Sigmoid colon (tissue), 7 donors: ENCODE results near the gene PIGQ. TPM values are rescaled to one million over a fixed set of nuclear protein-coding genes. Genes with fewer than 3 reads are reported as not detected.

Experiments used
- DNase-seq: peaks from one replicate; pipeline ENCODE4 v3.0.0-alpha.2; 2019
- H3K27ac ChIP-seq, 4 donors: fragments of 200-600 bp; sonication (generic); one replicate each; pipeline ENCODE4 v1.5.1; 2016 to 2019; ENCODE audit warnings: mild to moderate bottlenecking in 1 of 4
- H3K27me3 ChIP-seq, 3 donors: fragments of 200-600 bp; sonication (generic); one replicate each; pipeline ENCODE4 v1.5.1; 2019; ENCODE audit warnings: mild to moderate bottlenecking in 1 of 3
- H3K36me3 ChIP-seq, 4 donors: fragments of 200-600 bp; sonication (generic); one replicate each; pipeline ENCODE4 v1.5.1; 2016 to 2019
- H3K4me1 ChIP-seq, 4 donors: fragments of 200-600 bp; sonication (generic); one replicate each; pipeline ENCODE4 v1.5.1; 2017 to 2019
- H3K4me3 ChIP-seq, 4 donors: fragments of 200-600 bp; sonication (generic); one replicate each; pipeline ENCODE4 v1.5.1; 2017 to 2019; ENCODE audit warnings: mild to moderate bottlenecking in 2 of 4, moderate library complexity in 1 of 4
- H3K9me3 ChIP-seq, 4 donors: fragments of 200-600 bp in 3 of 4; sonication (generic) in 3 of 4; one replicate each; pipeline versions ENCODE4 v1.5.1 to v1.6.1; 2013 to 2019
- EP300 ChIP-seq, 4 donors: sonication (generic); formaldehyde crosslinking; IDR thresholded peaks; one replicate each; pipeline ENCODE4 v1.6.1; 2017; ENCODE audit warnings: antibody characterized with exemption in 4 of 4
- POLR2A ChIP-seq, 2 donors: fragments of 450-650 bp; IDR thresholded peaks; one replicate each; pipeline ENCODE4 v1.6.1; 2016; ENCODE audit warnings: antibody characterized with exemption in 2 of 2, mild to moderate bottlenecking in 2 of 2, moderate library complexity in 2 of 2
- POLR2AphosphoS5 ChIP-seq, 4 donors: sonication (generic); formaldehyde crosslinking; IDR thresholded peaks; one replicate each; pipeline ENCODE4 v1.6.1; 2017; ENCODE audit warnings: antibody characterized with exemption in 4 of 4
- WGBS, 2 donors: extraction: QIAGEN DNeasy Blood & Tissue Kit; methylation state at CpG; one replicate each; pipeline ENCODE4 v1.1.7; 2013; 5-methylcytosine and 5-hydroxymethylcytosine counted together
- intact Hi-C: fragments of 100-400 bp; cut with DNase I; formaldehyde crosslinking; loops from one replicate; pipeline ENCODE4 v1.15.1; 2023
- polyA plus RNA-seq, 3 donors: library from polyadenylated mRNA; stranded (reverse); fragments of 200-250 nt; gene quantifications; one replicate each; pipeline ENCODE4 v1.2.3, GENCODE V29; 2013
- total RNA-seq, 4 donors: library from RNA; depleted of rRNA; stranded (reverse); fragments of >200 nt; gene quantifications; one replicate each; pipeline ENCODE4 v1.1.0, GENCODE V29; 2016
- TF ChIP-seq, protein P1 (sequence below), 4 experiments: fragments of 450-650 bp in 3 of 4; fragments of 200-600 bp in 1 of 4; IDR thresholded peaks; one replicate each; pipeline ENCODE4 v1.5.1; 2016 to 2019; ENCODE audit warnings: antibody characterized with exemption in 4 of 4, mild to moderate bottlenecking in 3 of 4, moderate library complexity in 2 of 4
- donor health status: healthy with polysubstance abuse.
- donor health status: Bipolar disorder and iron deficiency.
- donor health status: healthy.

Gene PIGQ
- total and polyA plus RNA-seq, 7 donors = 11.1 to 47.4 (median 17.8) TPM

DNA sequence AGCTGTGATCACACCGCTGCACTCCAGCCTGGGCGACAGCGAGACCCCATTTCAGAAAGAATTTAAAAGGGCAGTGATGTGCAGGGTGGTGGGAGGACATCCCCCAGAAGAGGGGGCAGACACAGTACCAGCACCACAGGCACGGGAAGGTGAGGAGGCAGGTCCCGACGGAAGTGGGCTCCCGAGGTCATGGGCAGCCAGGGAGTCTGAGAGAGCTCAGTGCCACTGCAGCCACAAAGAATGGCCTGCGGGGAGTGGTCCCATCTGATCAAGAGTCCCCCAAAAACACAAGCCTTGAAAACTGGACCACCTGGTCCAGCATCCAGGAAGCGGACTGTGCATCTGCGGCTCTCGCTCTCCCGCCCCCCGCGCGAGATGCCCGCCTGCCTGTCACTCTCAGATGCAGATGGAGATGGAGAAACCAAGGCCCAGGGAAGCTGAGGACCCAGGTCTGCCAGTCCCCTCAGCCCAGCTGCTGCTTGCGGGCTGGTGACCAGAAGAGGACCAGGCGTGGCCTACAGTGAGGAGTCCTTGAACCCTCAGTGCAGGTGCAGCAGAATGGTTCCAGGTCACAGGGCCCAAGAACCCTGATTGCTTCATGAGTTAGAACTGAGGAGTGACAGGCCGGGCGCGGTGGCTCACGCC is 46.5 kb upstream of the PIGQ start:
- peaks cover 0 to 31% (median 18%) of the 10 kb centered on the region in 4 donors for H3K4me1 ChIP-seq
- H3K27me3 ChIP-seq = no peaks in the 10 kb centered on the region
- 88 to 93% methylated on average over 22 of the region's 22 CpGs for WGBS, 2 donors
- no peak for TF ChIP-seq POLR2AphosphoS5 (IDR thresholded peaks at IDR 0.05)
- no peak for TF ChIP-seq POLR2A (IDR thresholded peaks at IDR 0.05)
- TF ChIP-seq, protein P1, sequence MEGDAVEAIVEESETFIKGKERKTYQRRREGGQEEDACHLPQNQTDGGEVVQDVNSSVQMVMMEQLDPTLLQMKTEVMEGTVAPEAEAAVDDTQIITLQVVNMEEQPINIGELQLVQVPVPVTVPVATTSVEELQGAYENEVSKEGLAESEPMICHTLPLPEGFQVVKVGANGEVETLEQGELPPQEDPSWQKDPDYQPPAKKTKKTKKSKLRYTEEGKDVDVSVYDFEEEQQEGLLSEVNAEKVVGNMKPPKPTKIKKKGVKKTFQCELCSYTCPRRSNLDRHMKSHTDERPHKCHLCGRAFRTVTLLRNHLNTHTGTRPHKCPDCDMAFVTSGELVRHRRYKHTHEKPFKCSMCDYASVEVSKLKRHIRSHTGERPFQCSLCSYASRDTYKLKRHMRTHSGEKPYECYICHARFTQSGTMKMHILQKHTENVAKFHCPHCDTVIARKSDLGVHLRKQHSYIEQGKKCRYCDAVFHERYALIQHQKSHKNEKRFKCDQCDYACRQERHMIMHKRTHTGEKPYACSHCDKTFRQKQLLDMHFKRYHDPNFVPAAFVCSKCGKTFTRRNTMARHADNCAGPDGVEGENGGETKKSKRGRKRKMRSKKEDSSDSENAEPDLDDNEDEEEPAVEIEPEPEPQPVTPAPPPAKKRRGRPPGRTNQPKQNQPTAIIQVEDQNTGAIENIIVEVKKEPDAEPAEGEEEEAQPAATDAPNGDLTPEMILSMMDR (IDR thresholded peaks at IDR 0.05) = no peak
- H3K9me3 ChIP-seq = no peaks in the 10 kb centered on the region
- H3K4me3 ChIP-seq = no peak overlapping the region
- no peak for DNase-seq
- H3K27ac ChIP-seq = no peak overlapping the region
- peaks cover 8 to 26% (median 18%) of the 10 kb centered on the region in 4 donors for H3K36me3 ChIP-seq
- intact Hi-C loops = no loop called here

DNA sequence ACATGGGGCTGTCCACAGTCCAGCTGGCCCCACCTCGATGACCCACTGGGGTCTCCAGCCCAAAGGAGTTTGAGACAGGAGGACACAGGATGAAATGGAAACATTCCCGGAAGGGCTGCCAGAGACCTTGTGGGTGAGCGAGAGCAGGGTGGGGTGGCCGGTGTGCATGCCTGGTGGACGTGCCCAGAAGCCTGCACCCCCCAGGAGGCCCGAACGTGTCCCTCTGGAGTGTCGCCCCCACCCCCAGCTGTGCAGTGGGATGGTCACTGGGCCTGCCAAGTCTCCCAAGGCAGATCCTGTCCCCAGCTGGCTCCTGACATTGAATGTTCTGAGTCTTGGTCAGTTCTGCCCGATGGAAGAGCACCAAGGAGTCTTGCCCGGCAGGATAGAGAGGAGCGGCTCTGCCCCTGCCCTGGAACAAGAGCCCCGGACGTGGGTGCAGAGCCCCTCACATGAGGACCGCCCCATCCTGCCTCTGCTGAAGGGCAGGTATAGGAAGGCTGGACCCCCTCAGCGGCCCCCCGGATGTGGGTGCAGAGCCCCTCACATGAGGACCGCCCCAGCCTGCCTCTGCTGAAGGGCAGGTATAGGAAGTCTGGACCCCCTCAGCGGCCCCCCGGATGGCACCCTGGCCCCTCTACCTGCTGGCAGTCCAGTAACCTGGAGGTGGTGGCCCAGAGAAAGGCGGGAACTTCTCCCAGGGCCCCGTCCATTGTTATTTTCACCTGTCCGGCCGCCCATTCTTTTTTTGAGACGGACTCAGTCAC is 45.3 kb upstream of the PIGQ start:
- TF ChIP-seq, protein P1 (IDR thresholded peaks at IDR 0.05) = no peak
- TF ChIP-seq EP300 (IDR thresholded peaks at IDR 0.05) = no peak
- no peak for TF ChIP-seq POLR2A (IDR thresholded peaks at IDR 0.05)
- no peak for TF ChIP-seq POLR2AphosphoS5 (IDR thresholded peaks at IDR 0.05)
- Histone ChIP-seq H3K27me3 (no peaks in the 10 kb centered on the region), H3K4me1 (peaks cover 0 to 44% (median 30%) of the 10 kb centered on the region in 4 donors), H3K36me3 (peaks cover 8 to 17% (median 14%) of the 10 kb centered on the region in 4 donors), H3K9me3 (no peaks in the 10 kb centered on the region), H3K27ac (no peak overlapping the region), H3K4me3 (no peak overlapping the region)
- DNase-seq = no peak
- WGBS, 2 donors = 73 to 88% methylated on average over 24 of the region's 24 CpGs
- intact Hi-C loops = loop anchor here (5.0 kb wide), 2 partner anchors 138 to 142 kb away; partner anchors contain the start of gene PGAP6

DNA sequence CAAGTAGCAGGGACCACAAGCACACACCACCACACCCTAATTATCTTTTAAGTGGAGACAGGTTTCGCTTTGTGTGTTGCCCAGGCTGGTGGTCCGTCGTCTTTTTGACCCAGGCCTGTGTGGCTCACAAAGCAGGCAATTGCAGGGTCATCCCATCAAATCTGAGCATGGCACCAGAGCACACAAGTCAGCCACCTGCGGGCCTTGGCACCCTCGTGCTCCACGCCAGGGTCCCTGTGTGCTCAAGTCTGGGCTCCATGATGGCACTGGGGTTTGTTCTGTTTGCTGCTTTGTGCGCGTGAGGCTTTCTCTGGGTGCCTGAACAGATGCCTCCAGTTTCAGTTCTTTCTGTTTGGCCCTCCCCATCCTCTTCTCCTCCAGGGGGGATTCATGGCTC is 44.6 kb upstream of the PIGQ start:
- H3K4me1 ChIP-seq = peaks cover 0 to 50% (median 37%) of the 10 kb centered on the region in 4 donors

DNA sequence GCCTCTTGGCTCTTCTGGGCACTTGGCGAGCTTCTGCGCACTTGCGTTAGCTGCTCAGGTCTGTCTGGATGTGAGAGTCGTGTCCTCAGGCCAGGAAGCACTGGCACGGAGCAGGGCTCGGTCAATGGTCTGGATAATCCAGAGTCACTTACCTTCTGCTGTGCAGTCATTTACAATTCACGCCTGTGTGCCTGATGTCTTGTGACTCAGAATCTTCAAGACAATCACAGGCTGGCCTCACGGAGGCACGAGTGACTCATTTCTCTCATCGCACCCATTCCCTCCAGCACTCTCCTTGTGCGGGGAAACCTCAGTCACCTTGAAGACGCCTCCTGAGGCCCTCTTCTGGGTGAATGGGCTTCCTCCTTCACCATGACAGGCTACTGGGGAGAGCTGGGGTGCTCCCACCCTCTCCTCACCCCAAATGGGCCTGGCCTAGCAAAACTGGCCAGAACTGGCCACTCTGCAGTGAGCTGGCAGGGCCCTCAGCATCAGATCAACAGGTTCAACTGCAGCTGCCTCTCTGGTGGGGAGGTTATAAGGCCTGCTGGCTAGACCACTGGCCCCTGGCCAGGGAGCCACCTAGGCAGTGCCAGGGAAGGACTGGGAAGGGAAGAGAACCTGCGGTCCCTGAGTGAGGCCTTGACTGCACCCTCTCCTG is 44.1 kb upstream of the PIGQ start:
- H3K27ac ChIP-seq = peak overlapping the region; percentile 86 to 96 (median 94)

More for the DNA sequence above, 44.6 kb upstream of the PIGQ start:
- WGBS, 2 donors = 93 to 95% methylated on average over 8 of the region's 8 CpGs
- DNase-seq = no peak
- Histone ChIP-seq H3K9me3 (no peaks in the 10 kb centered on the region), H3K4me3 (no peak overlapping the region), H3K27ac (peak overlapping the region in 2 of 4 donors; percentile 94 to 96), H3K36me3 (peaks cover 7 to 11% (median 9%) of the 10 kb centered on the region in 4 donors), H3K27me3 (no peaks in the 10 kb centered on the region)
- intact Hi-C loops = loop anchor here (5.0 kb wide), 2 partner anchors 137 to 143 kb away; partner anchors contain the start of gene PGAP6
- no peak for TF ChIP-seq EP300 (IDR thresholded peaks at IDR 0.05)
- no peak for TF ChIP-seq POLR2A (IDR thresholded peaks at IDR 0.05)
- TF ChIP-seq POLR2AphosphoS5 (IDR thresholded peaks at IDR 0.05) = peak in 1 of 4 donors; percentile 2
- TF ChIP-seq, protein P1 (IDR thresholded peaks at IDR 0.05) = no peak

More for the DNA sequence above, 44.1 kb upstream of the PIGQ start:
- Histone ChIP-seq H3K27me3 (no peaks in the 10 kb centered on the region), H3K4me3 (peak overlapping the region in 3 of 4 donors; percentile 59 to 65 (median 64)), H3K36me3 (peaks cover 2 to 5% (median 5%) of the 10 kb centered on the region in 4 donors), H3K9me3 (no peaks in the 10 kb centered on the region), H3K4me1 (peaks cover 0 to 55% (median 41%) of the 10 kb centered on the region in 4 donors)
- no peak for DNase-seq
- intact Hi-C loops = loop anchor here (2.0 to 5.0 kb wide), 3 partner anchors 101 to 143 kb away; partner anchors contain the start of genes PGAP6 and RAB11FIP3
- 66 to 70% methylated on average over 13 of the region's 13 CpGs for WGBS, 2 donors
- TF ChIP-seq EP300 (IDR thresholded peaks at IDR 0.05) (no peak), POLR2AphosphoS5 (IDR thresholded peaks at IDR 0.05) (no peak)
- TF ChIP-seq, protein P1 (IDR thresholded peaks at IDR 0.05) = no peak
